Parathyroid adenoma (tissue), 2 donors: ENCODE data around the gene CD58.

Experiments used
- H2AFZ ChIP-seq: fragments of 300-600 bp; sonication (generic); one replicate; pipeline ENCODE4 v1.7.0; 2017; ENCODE audit warnings: antibody characterized with exemption, mild to moderate bottlenecking
- H3K27ac ChIP-seq: fragments of 300-600 bp; sonication (generic); one replicate; pipeline ENCODE4 v1.7.0; 2017
- H3K27me3 ChIP-seq: fragments of 300-600 bp; sonication (generic); one replicate; pipeline ENCODE4 v1.7.0; 2017; ENCODE audit warnings: low read length; ENCODE audit not compliant: control insufficient read depth, insufficient read depth
- H3K36me3 ChIP-seq: fragments of 300-600 bp; sonication (generic); one replicate; pipeline ENCODE4 v1.7.0; 2017; ENCODE audit warnings: low read length; ENCODE audit not compliant: control insufficient read depth, insufficient read depth
- H3K4me1 ChIP-seq: fragments of 300-600 bp; sonication (generic); one replicate; pipeline ENCODE4 v1.7.0; 2017; ENCODE audit warnings: control low read depth
- H3K4me2 ChIP-seq: fragments of 300-600 bp; sonication (generic); one replicate; pipeline ENCODE4 v1.7.0; 2017; ENCODE audit warnings: low read length
- H3K4me3 ChIP-seq: fragments of 300-600 bp; sonication (generic); one replicate; pipeline ENCODE4 v1.7.0; 2017; ENCODE audit warnings: low read depth, low read length
- H3K79me2 ChIP-seq: fragments of 300-600 bp; sonication (generic); one replicate; pipeline ENCODE4 v1.7.0; 2017; ENCODE audit warnings: control low read depth
- H3K9ac ChIP-seq: fragments of 300-600 bp; sonication (generic); one replicate; pipeline ENCODE4 v1.7.0; 2017; ENCODE audit warnings: mild to moderate bottlenecking
- H3K9me3 ChIP-seq: fragments of 300-600 bp; sonication (generic); one replicate; pipeline ENCODE4 v1.7.0; 2017; ENCODE audit warnings: low read length; ENCODE audit not compliant: control insufficient read depth
- TF ChIP-seq, protein P1 (sequence below): fragments of 300-600 bp; sonication (generic); IDR thresholded peaks from one replicate; pipeline ENCODE4 v1.7.0; 2017; ENCODE audit warnings: antibody characterized with exemption, mild to moderate bottlenecking
- donor health status: primary hyperparathyroidism.

CD58 gene

DNA sequence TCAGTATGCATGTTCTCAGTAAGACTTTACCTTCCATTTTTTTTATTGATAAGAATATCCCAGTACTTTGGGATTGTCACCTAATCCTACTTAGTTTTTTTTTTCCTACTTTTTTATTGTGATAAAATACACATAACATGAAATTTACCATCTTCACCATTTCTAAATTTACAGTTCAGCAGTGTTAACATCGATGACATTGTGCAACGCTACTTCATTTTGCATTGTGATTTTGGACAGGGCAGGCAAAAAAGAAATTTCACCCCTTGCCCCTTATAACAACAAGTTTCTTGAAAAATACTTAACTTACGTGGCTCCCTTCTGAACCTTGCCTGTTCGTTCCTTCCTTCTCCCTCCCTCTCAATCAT is 105.4 kb downstream of the CD58 start:
- no peak overlapping the region for H3K9ac ChIP-seq
- no peaks in the 10 kb centered on the region for H3K4me1 ChIP-seq
- TF ChIP-seq, protein P1, sequence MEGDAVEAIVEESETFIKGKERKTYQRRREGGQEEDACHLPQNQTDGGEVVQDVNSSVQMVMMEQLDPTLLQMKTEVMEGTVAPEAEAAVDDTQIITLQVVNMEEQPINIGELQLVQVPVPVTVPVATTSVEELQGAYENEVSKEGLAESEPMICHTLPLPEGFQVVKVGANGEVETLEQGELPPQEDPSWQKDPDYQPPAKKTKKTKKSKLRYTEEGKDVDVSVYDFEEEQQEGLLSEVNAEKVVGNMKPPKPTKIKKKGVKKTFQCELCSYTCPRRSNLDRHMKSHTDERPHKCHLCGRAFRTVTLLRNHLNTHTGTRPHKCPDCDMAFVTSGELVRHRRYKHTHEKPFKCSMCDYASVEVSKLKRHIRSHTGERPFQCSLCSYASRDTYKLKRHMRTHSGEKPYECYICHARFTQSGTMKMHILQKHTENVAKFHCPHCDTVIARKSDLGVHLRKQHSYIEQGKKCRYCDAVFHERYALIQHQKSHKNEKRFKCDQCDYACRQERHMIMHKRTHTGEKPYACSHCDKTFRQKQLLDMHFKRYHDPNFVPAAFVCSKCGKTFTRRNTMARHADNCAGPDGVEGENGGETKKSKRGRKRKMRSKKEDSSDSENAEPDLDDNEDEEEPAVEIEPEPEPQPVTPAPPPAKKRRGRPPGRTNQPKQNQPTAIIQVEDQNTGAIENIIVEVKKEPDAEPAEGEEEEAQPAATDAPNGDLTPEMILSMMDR, result no peak
- H3K9me3 ChIP-seq, result no peaks in the 10 kb centered on the region
- H3K27me3 ChIP-seq, result no peaks in the 10 kb centered on the region
- no peaks in the 10 kb centered on the region for H3K79me2 ChIP-seq
- H3K4me3 ChIP-seq, result no peak overlapping the region
- no peak overlapping the region for H2AFZ ChIP-seq
- no peaks in the 10 kb centered on the region for H3K36me3 ChIP-seq
- no peak overlapping the region for H3K4me2 ChIP-seq
- H3K27ac ChIP-seq, result no peak overlapping the region
